COR-L47 (cell line): ENCODE measurements around the gene KCTD11.
"Not testable (repeated sequence)": the region's sequence is repeated elsewhere in the genome, so short reads cannot be mapped to it uniquely, and the experiment has no call there.

Experiments
- DNase-seq: peaks from one replicate; lab custom pipeline; 2025; lab: John Stamatoyannopoulos, UW

The KCTD11 gene

DNA sequence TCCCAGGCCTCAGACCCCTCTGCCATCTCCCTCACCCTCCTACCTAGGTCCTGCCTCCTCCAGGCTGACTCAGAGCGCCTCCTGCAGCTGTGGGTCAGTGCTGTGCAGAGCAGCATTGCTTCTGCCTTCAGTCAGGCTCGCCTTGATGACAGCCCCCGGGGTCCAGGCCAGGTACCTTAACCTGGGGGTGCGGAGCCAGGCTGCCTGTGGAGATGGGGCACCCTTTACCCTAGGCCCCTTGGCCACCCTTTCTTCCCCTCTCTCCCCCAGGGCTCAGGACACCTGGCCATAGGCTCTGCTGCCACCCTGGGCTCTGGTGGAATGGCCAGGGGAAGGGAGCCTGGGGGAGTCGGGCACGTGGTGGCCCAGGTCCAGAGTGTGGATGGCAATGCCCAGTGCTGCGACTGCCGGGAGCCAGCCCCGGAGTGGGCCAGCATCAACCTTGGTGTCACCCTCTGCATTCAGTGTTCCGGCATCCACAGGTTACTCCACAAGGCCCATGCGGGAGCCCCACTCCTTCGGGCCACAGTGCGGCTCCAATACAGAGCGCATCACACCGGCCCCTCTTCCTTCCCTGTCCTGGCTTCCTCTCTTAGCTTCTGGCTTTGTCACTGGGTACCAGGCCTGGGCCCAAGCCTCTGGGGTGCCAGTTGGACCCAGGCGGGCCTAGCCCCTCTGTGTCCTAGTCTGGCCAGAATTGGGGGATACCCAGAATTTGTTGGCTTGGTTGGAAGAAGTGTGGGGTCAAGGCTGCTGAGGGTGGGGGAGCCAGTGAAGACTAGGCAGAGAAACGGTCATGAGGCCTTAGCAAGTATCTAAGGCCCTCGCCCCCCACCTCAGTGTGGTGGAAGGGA lies 5.0 kb upstream of the KCTD11 start:
- DNase-seq, result no peak

DNA sequence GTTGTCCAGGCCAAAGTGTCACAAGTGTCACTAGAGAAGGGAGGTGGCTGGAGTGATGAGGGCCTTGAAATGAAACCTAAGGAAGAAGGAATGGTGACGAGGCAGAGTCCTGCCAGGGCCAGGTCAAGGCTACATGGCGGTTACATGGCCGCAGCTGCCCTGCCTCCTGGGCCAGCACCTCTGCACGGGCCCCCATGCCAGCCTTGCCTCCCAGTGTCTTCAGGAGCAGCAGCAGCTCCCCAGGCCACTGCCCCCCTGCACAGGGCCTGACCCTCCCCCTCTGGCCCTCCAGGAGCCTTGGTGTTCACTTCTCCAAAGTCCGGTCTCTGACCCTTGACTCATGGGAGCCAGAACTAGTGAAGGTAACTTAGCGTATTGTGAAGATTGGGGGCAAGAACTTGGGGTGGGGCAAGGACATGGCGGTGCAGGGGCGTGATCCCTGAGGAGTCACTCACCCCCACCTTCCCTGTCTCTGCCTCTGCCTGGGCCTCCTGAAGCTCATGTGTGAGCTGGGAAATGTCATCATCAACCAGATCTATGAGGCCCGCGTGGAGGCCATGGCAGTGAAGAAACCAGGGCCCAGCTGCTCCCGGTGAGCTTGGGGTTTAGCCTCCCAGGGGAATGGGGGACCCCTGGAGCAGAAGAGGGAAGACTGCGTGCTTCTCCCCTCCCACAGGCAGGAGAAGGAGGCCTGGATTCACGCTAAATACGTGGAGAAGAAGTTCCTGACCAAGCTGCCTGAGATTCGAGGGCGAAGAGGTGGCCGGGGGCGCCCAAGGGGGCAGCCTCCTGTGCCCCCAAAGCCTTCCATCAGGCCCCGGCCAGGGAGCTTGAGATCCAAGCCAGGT lies 4.1 kb upstream of the KCTD11 start:
- no peak for DNase-seq

DNA sequence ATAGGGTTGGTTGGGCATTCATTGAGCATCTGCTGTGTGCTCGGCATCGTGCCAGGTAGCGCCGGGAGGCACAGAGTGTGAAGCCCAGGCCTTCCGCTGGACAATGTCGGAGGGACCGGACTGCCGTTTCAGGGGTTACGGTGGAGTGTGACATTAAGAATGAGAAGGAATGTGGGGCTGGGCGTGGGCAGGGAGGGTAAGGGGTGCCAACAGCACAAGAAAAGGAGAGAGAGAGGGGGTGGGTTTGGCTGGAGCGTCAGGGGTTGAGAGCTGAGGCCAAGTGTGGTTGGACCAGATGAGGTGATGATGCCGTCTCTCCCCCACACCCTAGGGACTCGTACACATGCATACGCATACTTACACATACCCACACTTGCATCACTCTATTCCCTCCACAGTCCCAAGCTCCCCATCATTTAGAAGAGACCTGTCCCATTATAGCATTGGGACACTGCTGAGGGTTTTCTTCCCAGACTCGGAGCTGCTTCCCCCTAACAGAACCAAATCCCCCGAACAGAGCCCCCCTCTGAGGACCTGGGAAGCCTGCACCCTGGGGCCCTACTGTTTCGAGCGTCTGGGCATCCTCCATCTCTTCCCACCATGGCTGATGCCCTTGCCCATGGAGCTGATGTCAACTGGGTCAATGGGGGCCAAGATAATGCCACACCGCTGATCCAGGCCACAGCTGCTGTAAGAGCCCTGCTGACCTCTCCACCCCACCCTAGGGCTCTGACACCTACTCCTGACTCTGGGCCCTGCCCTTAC lies 3.3 kb upstream of the KCTD11 start:
- no peak for DNase-seq

DNA sequence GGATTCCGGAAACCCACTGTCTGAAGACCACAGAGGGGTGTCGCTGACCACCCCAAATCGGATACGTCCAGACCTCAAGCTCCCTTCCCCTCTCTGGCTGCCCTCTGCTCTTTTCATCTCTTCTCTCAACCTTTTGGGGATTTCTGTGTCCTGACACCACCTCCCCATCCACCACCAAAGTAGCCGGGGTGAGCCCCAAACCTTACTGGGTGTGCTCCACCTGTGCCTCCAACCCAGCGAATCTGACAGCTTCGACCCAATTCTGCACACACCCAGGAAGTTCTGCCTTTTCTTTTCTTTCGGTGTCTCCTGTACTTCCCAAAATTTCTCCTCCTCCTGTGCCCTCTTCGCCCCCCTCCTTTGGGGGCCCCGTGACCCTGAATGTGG lies 534 bp downstream of the KCTD11 start:
- no peak for DNase-seq

DNA sequence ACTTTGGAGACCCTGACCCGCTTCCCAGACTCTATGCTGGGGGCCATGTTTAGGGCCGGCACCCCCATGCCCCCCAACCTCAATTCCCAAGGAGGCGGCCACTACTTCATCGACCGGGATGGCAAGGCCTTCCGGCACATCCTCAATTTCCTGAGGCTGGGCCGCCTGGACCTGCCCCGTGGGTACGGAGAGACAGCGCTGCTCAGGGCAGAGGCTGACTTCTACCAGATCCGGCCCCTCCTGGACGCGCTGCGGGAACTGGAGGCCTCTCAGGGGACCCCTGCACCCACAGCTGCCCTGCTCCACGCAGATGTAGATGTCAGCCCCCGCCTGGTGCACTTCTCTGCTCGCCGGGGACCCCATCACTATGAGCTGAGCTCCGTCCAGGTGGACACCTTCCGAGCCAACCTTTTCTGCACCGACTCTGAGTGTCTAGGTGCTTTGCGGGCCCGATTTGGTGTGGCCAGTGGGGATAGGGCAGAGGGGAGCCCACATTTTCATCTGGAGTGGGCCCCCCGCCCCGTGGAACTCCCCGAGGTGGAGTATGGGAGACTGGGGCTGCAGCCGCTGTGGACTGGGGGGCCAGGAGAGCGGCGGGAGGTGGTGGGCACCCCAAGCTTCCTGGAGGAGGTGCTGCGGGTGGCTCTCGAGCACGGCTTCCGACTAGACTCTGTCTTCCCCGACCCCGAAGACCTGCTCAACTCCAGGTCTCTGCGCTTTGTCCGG lies 1.1 kb downstream of the KCTD11 start:
- DNase-seq, result no peak

DNA sequence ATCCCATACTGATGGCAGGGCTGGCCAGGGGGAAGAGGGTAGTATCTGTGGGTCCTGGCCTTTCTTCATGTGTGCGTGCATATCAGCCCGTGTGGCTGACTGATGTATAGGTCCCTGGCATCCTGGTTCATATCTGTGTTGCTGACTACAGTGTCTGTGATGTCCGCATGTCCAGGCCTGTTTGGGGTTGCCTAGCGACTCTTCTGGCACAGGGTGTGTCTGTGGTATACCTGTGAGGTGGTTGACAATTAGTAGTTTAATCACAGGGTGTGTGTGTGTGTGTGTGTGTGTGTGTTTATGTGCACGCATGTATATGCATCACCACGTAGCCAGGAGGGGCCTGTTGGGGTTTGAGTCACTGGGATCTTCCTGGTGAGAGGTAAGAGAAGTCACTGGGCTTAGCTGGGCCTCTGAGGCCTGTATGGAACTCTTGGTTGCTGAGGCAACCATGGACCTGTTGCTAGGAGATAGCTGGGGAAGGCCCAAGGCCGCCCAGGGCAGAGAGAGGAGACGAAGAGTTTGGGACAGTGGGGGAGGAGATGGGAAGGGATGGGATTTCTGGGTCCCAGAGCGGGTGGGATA lies 2.4 kb downstream of the KCTD11 start:
- DNase-seq, result peak; percentile 53

DNA sequence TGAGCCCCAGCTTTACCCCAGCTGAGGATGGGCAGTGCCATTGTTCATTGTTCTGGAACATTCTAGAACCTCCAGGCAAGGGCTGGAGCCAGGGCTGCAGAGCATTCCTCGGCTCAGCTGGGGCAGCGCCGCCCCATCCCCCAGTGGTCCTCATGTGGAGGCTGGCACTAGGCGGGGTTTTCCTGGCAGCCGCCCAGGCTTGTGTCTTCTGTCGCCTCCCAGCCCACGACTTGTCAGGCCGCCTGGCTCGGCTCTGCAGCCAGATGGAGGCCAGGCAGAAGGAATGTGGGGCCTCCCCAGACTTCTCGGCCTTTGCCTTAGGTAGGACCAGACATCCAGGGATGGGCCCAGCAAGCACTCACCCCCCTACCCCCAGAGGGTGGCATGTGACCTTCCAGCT lies 3.1 kb downstream of the KCTD11 start, which contains the start of gene TMEM95:
TSS of gene TMEM95 (plus strand) at position 104 of the 400 bp plus-strand sequence. CDS start at position 153, 49 bp downstream.
- DNase-seq, result no peak

DNA sequence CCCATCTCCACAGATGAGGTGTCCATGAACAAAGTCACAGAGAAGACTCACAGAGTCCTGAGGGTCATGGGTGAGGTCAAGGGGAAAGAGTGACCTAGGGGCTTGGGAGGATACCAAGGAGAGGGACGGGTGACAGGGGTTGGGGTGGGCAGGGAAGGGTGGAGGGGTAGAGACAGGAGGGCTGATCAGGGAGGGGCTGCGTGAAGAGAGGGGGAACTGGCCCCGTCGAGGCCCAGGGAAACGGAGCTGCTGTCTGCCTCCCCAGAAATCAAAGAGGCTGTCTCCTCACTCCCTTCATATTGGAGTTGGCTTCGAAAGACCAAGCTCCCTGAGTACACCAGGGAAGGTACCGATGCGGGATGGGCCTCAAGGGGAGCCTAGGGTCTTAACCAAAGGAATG lies 3.6 kb downstream of the KCTD11 start:
- no peak for DNase-seq

DNA sequence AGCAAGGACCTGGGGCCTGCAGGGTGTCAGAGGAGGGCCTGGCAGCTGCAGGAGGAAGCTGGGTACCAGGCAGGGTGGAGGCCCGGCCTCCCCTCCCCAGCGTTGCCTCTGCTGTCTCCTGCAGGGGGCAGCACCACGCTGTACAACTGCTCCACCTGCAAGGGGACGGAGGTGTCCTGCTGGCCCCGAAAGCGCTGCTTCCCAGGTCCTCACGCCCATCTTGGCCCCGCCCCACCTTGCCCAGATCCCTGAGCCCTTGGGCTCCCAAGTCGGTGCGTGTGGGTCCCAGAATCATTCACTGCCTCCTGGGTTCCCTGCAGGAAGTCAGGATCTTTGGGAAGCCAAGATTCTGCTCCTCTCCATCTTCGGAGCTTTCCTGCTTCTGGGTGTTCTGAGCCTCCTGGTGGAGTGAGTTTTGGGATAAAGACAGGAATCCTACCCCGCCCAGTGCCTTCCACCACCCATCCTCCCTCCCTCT lies 4.1 kb downstream of the KCTD11 start:
- peak; percentile 64 for DNase-seq

DNA sequence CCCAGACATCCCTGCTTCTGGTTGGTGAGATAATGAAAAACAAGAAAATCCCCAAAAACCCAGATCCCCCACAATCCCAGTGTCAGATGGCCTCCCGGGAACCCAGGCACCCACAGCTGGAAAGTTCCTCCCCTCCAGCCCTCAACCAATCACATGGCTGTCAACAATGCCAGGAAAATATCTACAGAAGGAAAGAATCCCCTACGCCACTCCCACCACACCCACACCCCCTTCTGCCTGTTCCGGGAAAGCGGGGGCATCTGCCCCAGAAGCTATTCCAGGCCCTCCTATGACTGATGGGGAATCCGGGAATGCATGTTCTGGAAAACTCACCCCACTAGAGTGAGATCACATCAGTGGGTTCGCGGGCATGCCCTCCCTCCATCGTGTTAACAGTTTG lies 4.8 kb downstream of the KCTD11 start:
- DNase-seq, result no peak

DNA sequence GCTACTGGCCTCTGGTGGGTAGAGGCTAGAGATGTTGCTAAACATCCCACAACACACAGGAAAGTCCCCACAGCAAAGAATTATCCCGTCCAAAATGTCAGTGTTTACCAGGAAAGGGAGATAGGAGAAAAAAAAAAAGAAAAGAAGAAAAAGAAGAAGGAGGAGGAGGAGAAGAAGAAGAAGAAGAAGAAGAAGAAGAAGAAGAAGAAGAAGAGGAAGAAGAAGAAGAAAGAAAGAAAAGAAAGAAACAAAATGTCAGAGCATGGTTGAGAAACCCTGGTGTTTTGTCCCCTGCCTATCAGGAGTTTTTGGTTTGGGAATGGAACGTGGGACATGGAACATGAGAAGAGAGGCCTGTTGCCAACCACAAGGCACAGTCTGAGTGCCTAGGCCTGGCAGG lies 5.4 kb downstream of the KCTD11 start:
- no peak for DNase-seq

DNA sequence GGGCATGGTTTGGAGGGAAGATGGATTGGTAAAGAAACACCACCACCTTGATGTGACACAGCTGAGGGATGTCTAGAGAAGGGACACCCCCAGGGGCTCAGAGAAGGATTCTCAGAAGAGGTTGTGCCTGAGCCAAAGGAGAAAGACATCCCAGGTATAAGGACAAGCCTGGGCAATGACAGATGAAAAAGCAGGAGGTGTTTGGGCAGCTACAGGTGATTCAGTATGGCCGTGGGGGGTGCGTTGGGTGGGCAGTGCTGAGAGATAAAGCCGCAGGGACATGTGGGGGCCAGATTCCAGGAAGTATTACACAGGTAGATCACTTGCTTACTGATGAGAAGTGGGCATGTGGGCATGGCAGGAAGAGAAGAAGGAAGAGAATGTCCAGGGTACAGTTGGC lies 9.9 kb downstream of the KCTD11 start:
- no peak for DNase-seq

DNA sequence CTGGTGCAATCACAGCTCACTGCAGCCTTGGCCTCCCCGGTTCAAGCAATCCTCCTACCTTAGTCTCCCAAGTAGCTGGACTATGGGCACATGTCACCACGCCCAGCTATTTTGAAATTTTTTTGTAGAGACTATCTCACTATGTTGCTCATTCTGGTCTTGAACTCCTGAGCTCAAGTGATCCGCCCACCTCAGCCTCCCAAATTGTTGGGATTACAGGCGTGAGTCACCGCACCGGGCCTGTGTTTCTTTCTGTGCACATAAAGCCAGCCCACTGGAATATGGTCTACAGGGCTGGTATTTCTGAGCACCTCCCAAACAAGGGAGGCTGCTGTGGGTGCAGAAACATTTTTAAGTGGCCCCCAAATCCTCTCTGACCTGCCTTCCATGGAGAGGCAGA lies 11.3 kb downstream of the KCTD11 start:
- DNase-seq, result no peak

DNA sequence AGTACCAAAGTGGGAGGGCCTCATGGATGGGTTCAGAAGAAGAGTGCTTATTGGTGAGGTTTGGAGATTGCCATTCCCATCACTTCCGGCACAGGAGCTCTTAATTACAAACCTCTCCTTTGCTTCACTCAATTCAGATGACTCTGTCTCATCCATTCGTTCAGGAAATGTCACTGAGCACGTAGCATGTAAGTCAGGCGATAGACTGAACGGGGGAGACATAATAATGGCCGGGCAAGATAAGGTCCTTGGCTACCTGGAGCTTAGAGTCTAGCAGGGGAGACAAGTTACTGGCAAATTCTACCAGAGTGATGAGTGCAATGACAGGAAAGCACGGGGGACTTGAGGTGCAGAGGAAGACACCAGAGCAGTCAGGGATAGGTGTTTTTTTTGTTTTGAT lies 14.0 kb downstream of the KCTD11 start:
- not testable (repeated sequence) for DNase-seq

DNA sequence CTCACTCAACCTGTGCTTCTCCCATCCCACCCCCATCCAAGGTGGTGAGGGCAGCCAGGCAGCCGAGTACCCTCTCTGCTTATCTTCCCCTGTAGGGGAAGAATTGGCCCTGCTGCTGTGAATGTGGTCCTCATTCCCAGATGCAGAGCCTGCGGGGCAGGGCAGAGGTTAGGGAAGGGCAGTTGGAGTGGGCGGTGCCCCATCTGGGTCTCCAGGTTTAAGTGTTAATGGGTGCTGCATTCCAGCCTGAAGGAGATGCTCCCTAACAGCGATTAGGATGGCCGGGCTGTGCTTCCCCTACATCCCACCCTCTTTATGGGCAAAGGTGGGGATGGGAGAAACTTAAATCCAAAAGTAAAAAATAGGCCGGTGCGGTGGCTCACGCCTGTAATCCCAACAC lies 15.1 kb downstream of the KCTD11 start:
- DNase-seq, result no peak

DNA sequence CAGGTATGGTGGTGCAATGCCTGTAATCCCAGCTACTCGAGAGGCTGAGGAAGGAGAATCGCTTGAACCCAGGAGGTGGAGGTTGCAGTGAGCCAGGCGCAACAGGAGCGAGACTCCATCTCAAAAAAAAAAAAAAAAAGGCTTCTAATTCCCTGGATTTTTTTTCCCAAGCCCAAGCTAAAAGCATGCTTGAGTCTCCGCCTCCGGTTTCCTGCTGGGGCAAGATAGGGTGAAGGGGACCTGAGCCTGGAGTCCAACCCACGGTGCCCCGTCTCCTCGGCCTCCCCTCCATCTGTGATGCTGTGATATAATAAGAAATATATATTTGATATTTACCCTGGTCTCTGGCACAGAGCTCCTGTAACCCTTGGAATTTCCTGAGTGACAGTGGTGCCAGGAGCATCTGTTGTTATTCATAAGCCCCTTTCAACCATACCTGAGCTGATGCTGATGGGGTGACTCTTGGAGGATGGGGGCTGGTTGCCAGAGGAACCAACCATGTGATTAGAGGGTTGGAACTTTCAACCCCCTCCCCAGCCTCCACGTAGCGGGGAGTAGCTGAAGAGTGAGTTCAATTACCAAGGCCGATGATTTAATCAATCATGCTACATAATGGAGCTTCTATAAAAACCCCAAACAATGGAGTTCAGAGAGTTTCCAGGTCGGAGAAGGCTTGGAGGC lies 16.1 kb downstream of the KCTD11 start:
- no peak for DNase-seq

DNA sequence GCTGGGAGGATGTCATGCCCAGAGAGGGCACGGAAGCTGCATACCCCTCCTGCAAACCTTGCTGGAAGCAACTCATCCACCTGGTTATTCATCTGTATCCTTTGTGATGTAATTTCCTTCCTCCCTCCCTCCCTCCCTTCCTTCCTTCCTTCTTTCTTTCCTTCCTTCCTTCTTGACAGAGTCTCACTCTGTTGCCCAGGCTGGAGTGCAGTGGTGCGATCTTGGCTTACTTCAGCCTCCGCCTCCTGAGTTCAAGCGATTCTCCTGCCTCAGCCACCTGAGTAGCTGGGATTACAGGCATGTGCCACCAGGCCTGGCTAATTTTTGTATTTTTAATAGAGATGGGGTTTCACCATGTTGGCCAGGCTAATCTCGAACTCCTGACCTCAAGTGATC lies 16.6 kb downstream of the KCTD11 start:
- not testable (repeated sequence) for DNase-seq

DNA sequence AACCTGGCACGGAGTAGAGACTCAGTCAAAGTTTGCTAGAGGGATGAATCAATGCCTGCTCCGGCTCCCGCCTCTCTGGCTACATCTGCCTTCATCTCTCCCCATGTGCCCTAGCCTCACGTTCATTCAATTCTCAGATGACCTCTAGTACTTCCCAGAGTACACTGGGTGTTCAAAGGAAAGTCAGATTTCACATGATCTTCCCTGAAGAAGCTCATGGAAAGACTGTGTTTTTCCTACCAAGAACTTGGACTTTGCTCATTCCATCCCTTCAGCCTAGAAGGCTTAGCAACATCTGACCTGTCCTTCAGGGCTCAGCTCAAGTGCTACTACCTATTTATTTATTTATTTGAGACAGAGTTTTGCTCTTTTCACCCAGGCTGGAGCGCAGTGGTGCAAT lies 17.9 kb downstream of the KCTD11 start:
- no peak for DNase-seq

DNA sequence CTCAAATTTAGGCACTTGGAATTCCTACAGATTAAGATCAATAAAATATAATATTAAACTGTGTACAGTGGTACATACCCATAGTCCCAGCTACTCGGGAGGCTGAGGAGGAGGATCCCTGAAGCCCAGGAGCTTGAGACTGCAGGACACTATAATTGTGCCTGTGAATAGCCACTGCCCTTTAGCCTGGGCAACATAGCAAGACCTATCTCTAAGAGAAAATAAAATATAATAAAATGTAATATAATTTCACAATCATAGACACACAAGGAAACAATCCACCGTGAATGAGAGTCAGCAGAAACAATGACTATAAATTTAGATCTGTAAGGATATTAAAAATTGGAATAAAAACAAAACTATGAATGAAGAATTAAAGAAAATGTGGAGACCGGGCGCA lies 18.9 kb downstream of the KCTD11 start:
- DNase-seq, result no peak

DNA sequence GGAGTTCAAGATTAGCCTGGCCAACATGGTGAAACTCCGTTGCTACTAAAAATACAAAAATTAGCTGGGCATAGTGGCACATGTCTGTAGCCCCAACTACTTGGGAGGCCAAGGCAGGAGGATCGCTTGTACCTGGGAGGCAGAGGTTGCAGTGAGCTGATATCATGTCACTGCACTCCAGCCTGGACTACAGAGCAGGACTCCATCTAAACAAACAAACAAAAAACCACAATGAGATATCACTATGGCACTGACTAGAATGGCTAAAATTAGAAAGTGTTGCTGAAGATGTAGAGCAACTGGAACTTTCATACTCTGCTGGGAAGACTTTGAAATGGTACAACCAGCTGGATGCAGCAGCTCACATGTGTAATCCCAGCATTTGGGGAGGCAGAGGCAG lies 22.4 kb downstream of the KCTD11 start:
- no peak for DNase-seq

DNA sequence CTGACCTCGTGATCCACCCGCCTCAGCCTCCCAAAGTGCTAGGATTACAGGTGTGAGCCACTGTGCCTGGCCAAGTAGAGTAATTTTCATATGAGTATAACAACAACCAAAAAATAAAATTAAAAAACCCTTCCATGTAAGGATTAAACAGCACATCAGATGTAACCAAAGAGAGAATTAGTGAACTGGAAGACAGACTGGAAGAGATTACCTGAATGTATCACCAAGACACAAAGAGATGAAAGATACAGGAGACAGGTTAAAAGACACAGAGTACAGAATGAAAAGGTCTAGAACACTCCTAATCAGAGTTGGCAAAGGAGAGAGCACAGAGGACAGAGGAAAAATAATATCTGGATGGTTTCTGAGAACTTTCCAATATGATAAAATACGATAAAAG lies 27.2 kb downstream of the KCTD11 start:
- DNase-seq, result no peak
